H1 (cell line): ENCODE data around the gene DNAJC11.
"Not testable (repeated sequence)": the region's sequence is repeated elsewhere in the genome, so short reads cannot be mapped to it uniquely, and the experiment has no call there.

Experiments used
- CTCF ChIP-seq, 3 experiments: IDR thresholded peaks; 1 replicate in 2 of 3; 2 replicates in 1 of 3; pipeline versions ENCODE4 v1.5.1 to v1.6.1; 2011; ENCODE audit warnings: low read length in 3 of 3, mild to moderate bottlenecking in 3 of 3, inconsistent platforms in 2 of 3, low read depth in 1 of 3, moderate library complexity in 1 of 3; ENCODE audit not compliant: insufficient read depth in 1 of 3; ENCODE audit errors: control extremely low read depth in 1 of 3
- EZH2 ChIP-seq: fragments of 200-600 bp; sonication (generic); IDR thresholded peaks from 2 replicates; pipeline ENCODE4 v1.7.1; 2012; ENCODE audit warnings: low read depth, mild to moderate bottlenecking, moderate library complexity, low read length, inconsistent platforms; ENCODE audit not compliant: severe bottlenecking
- KDM4A ChIP-seq: IDR thresholded peaks from one replicate; pipeline ENCODE4 v1.7.1; 2012; ENCODE audit warnings: low read depth, mild to moderate bottlenecking, moderate library complexity, low read length, inconsistent platforms; ENCODE audit not compliant: severe bottlenecking
- SIN3A ChIP-seq, 2 experiments: IDR thresholded peaks in 1 of 2; conservative IDR thresholded peaks in 1 of 2; 2 replicates each; pipeline ENCODE4 v1.6.1; 2011 to 2012; ENCODE audit warnings: low read length in 2 of 2, improper control_type of control experiment in 1 of 2, low read depth in 1 of 2, mild to moderate bottlenecking in 1 of 2
- TCF12 ChIP-seq: IDR thresholded peaks from 2 replicates; pipeline ENCODE4 v1.6.1; 2011; ENCODE audit warnings: low read depth, mild to moderate bottlenecking, low read length

- TF ChIP-seq KDM4A; TCF12; CTCF (IDR thresholded peaks at IDR 0.05; ENCODE audit: control extremely low read depth in 1 of 3, insufficient read depth in 1 of 3, low read depth in 1 of 3, low read length in 3 of 3); SIN3A (conservative IDR thresholded peaks at IDR 0.05 in 1 of 2, IDR thresholded peaks at IDR 0.05 in 1 of 2; ENCODE audit: low read depth in 1 of 2, low read length in 2 of 2); EZH2: not testable (repeated sequence)
These were observed 1.7 kb downstream of the DNAJC11 start for GRCh38 chr1:6699915-6700314.
